ENCODE results near the gene SMPD3. TPM values are rescaled to one million over a fixed set of nuclear protein-coding genes. Genes with fewer than 3 reads are reported as not detected.

Gene SMPD3
- polyA plus RNA-seq, 3 donors from 2014 or later: 4.2 to 9.8 (median 7.5) TPM

DNA sequence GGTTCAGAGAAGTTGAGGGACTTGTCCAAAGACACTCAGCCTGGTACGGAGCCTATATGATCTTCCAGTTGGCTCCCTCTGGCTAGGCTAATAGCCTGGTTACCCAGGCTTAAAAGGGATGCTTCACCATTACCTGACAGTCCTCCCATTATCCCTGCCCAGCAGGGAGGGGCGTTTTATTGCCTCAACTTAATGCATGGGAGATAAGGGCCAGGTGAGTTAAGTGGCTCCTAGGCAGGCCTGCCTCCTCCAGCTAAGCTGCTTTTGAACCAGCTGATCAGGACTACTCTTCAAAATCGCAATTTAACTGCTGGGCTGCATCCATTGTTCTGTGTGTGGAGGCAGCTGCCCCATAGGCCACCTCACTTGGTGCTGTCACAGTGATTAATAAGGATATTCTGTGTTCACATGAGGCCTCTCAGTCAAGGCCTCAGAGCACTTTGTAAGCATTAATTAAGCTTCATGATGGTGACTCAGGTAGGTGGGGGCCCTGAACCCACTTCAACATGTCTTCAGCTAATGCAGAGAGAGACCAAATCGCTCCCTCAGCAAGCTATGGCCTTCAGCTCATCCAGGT lies 27.9 kb downstream of the SMPD3 start:
- Mint-ChIP-seq H3K4me3 (no peak overlapping the region), H3K27ac (no peak overlapping the region), H3K9me3 (no peaks in the 10 kb centered on the region), H3K4me1 (peaks cover 30% of the 10 kb centered on the region in 2 donors), H3K36me3 (no peaks in the 10 kb centered on the region), H3K27me3 (ENCODE audit: low read depth in 3 of 3) (peaks cover 0 to 3% (median 2%) of the 10 kb centered on the region in 3 donors)
- no peak for DNase-seq

GRCh38 chr16:68417711-68418301 lies 30.5 kb downstream of the SMPD3 start:
- no peaks in the 10 kb centered on the region for H3K9me3 Mint-ChIP-seq
- peaks cover 30 to 32% of the 10 kb centered on the region in 2 donors for H3K4me1 Mint-ChIP-seq
- DNase-seq: peak; percentile 50 to 57 (median 51)
- peak overlapping the region; percentile 75 to 95 (median 89) for H3K27ac Mint-ChIP-seq
- H3K36me3 Mint-ChIP-seq: no peaks in the 10 kb centered on the region
- peaks cover 0 to 3% (median 2%) of the 10 kb centered on the region in 3 donors for H3K27me3 Mint-ChIP-seq (ENCODE audit: low read depth in 3 of 3)
- H3K4me3 Mint-ChIP-seq: peak overlapping the region; percentile 75 to 86 (median 77)

DNA sequence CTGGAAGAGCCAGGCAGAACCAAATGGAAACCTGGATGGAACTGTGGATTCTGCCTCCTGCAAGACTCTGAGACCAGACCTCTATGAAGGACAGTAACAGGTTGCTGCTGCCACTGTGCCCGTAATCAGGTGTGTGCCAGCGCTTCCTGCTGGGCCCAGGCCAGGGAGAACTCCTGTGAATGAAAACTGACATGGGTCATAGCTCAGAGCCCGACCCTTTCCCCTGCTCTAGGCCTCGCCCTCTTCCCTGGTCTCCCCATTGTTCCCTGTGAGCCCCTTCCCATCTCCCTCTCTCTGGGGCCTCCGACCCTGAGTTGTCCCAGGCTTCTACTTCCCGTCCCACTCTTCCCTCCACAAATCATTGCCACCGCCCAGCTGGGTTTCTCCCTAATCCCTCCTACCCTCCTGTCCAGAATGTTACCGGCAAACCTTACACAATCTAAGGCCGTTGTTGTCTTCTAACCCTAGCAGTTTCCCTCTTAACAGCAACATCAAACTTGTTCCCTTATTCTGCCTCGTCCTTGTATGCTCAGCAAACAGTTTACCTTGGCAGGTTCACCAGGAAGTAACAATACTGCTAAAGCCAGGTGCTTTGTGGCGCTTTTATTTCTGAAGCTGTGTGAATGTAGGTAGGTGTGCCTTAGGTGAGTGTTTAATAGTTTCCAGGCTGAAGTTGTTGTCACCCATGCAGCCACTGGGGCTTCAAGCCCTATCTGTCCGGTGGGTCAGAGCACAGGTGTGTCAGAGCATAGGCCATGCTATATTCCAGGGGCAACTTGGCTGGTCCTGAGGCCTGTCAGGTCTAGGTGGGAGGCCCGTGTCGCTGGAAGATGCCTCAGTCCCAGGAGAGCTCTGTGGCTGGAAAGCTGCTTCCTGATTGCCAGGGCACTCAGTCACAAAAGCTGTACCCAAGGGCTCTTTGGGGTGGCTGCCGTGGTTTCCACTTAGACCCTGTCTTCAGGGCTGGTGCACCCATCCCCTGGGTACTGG lies 32.0 kb downstream of the SMPD3 start:
- H3K27me3 Mint-ChIP-seq (ENCODE audit: low read depth in 3 of 3): peaks cover 0 to 2% (median 1%) of the 10 kb centered on the region in 3 donors
- H3K4me3 Mint-ChIP-seq: no peak overlapping the region
- no peaks in the 10 kb centered on the region for H3K9me3 Mint-ChIP-seq
- H3K36me3 Mint-ChIP-seq: no peaks in the 10 kb centered on the region
- DNase-seq: no peak
- peaks cover 30 to 37% of the 10 kb centered on the region in 2 donors for H3K4me1 Mint-ChIP-seq
- peak overlapping the region in 5 of 6 donors; percentile 23 to 95 (median 30) for H3K27ac Mint-ChIP-seq

DNA sequence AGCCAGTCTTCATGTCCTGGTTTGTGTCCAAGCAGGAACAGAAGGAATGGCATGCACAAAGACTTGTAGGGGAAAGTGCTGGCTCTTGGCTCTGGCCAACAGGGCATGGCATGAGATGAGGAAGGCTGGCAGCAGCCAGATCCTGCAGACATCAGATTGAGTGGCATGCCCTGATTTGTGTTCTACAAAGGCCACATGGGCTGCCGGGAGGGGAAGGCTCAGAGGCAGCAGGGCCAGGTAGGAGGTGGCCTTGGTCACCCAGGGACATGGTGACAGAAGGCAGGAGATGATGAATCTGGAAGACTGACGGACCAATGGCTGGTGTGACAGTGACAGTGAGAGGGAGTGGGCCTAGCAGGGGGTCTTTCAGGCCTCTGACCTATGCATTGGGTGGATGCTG lies 33.7 kb downstream of the SMPD3 start:
- H3K4me1 Mint-ChIP-seq: peaks cover 41 to 45% of the 10 kb centered on the region in 2 donors
- H3K36me3 Mint-ChIP-seq: no peaks in the 10 kb centered on the region
- peaks cover 0 to 4% (median 2%) of the 10 kb centered on the region in 3 donors for H3K27me3 Mint-ChIP-seq (ENCODE audit: low read depth in 3 of 3)
- H3K9me3 Mint-ChIP-seq: no peaks in the 10 kb centered on the region
- peak overlapping the region in 3 of 6 donors; percentile 65 to 86 (median 68) for H3K27ac Mint-ChIP-seq
- no peak for DNase-seq
- no peak overlapping the region for H3K4me3 Mint-ChIP-seq

DNA sequence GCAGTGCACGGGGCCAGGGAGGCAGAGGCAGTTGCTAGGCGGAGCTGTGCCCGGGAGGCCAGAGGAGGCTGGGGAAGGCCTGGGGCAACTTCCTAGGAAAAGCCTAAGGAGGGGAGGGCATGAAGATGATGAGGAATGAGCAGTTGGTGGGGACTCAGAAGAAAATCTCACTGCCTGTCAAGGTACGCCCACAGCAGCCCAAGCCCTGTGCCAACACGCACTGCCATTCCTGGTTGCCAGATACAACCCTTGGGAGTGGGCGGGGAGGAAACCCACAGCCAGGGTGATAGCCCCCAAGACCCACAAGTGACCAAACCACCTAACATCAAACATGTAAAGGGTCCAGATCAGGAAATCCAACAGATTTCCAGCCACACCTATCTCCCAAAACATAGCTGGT lies 36.2 kb downstream of the SMPD3 start:
- Mint-ChIP-seq H3K27ac (no peak overlapping the region), H3K4me3 (no peak overlapping the region)

DNA sequence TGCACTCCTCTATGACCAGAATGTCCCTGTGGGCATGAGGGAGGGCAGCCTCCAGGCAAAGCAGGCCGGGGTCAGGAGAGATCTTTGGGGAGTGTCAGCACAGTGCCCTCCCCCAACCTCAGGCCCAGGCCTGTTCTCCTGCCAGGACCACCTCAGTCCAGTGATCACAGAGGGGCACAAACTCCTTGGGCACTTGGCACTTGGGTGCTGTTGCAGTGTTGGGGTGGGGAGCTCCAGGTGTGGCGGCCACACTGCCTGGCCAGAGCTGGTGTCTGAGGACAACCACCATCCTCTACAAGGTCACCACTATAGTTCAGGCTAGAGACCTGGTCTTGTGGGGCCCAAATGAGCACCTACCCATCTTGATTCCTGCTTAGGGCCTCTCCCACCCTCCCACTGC lies 37.2 kb downstream of the SMPD3 start:
- no peaks in the 10 kb centered on the region for H3K9me3 Mint-ChIP-seq
- no peak for DNase-seq
- no peak overlapping the region for H3K4me3 Mint-ChIP-seq
- no peaks in the 10 kb centered on the region for H3K36me3 Mint-ChIP-seq
- H3K27me3 Mint-ChIP-seq (ENCODE audit: low read depth in 3 of 3): peaks cover 0 to 2% (median 0%) of the 10 kb centered on the region in 3 donors
- H3K27ac Mint-ChIP-seq: no peak overlapping the region
- H3K4me1 Mint-ChIP-seq: peaks cover 12 to 16% of the 10 kb centered on the region in 2 donors

More for the DNA sequence above, 36.2 kb downstream of the SMPD3 start:
- no peaks in the 10 kb centered on the region for H3K9me3 Mint-ChIP-seq
- H3K4me1 Mint-ChIP-seq: peaks cover 21 to 24% of the 10 kb centered on the region in 2 donors
- H3K36me3 Mint-ChIP-seq: no peaks in the 10 kb centered on the region
- peaks cover 0 to 2% (median 0%) of the 10 kb centered on the region in 3 donors for H3K27me3 Mint-ChIP-seq (ENCODE audit: low read depth in 3 of 3)
- DNase-seq: no peak

GRCh38 chr16:68408967-68409366 lies 39.3 kb downstream of the SMPD3 start:
- peaks cover 11 to 13% of the 10 kb centered on the region in 2 donors for H3K4me1 Mint-ChIP-seq
- peaks cover 0 to 2% (median 0%) of the 10 kb centered on the region in 3 donors for H3K27me3 Mint-ChIP-seq (ENCODE audit: low read depth in 3 of 3)
- no peaks in the 10 kb centered on the region for H3K36me3 Mint-ChIP-seq
- no peak overlapping the region for H3K4me3 Mint-ChIP-seq
- no peaks in the 10 kb centered on the region for H3K9me3 Mint-ChIP-seq
- H3K27ac Mint-ChIP-seq: no peak overlapping the region
- DNase-seq: no peak

GRCh38 chr16:68408428-68408827 lies 39.9 kb downstream of the SMPD3 start:
- Mint-ChIP-seq H3K36me3 (no peaks in the 10 kb centered on the region), H3K9me3 (no peaks in the 10 kb centered on the region), H3K27me3 (ENCODE audit: low read depth in 3 of 3) (peaks cover 0 to 2% (median 0%) of the 10 kb centered on the region in 3 donors), H3K4me3 (no peak overlapping the region), H3K27ac (no peak overlapping the region), H3K4me1 (peaks cover 11 to 13% of the 10 kb centered on the region in 2 donors)
- no peak for DNase-seq

- Mint-ChIP-seq H3K4me1 (peaks cover 11% of the 10 kb centered on the region in 2 donors), H3K9me3 (no peaks in the 10 kb centered on the region), H3K27ac (no peak overlapping the region), H3K36me3 (no peaks in the 10 kb centered on the region), H3K4me3 (no peak overlapping the region), H3K27me3 (ENCODE audit: low read depth in 3 of 3) (peaks cover 0 to 2% (median 0%) of the 10 kb centered on the region in 3 donors)
- DNase-seq: no peak
Observed at GRCh38 chr16:68406458-68407152, 41.7 kb downstream of the SMPD3 start.

DNA sequence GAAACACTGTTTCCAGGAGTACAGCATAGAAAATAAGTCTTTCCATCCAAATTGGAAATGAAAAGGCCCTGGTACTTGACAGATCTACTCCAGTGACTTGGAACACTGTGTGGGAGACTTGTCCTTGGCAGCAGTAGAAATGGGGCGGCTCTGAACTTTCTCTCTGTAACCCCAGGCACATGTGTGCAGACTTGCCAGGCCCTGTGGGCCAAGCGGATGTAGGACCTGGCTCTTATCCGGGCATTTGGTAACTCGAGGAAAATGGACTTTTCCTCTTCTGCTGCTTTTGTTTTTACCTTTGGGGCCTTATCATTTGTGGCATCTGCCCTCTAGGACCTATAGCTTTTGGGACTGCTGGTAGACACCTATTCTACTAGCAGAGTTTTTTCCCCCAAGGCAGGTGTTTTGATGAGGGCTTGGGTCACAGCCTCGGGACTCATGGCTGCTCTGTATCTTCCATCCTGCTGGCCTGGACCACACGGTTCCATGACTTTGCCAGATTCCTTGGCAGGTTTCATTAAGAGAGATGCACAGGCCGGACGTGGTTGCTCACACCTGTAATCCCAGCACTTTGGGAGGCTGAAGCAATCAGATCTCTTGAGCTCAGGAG lies 43.5 kb downstream of the SMPD3 start:
- no peak for DNase-seq
- peaks cover 0 to 2% (median 0%) of the 10 kb centered on the region in 3 donors for H3K27me3 Mint-ChIP-seq (ENCODE audit: low read depth in 3 of 3)
- H3K4me1 Mint-ChIP-seq: peaks cover 1 to 2% of the 10 kb centered on the region in 2 donors
- H3K36me3 Mint-ChIP-seq: no peaks in the 10 kb centered on the region
- no peak overlapping the region for H3K27ac Mint-ChIP-seq
- H3K9me3 Mint-ChIP-seq: no peaks in the 10 kb centered on the region
- no peak overlapping the region for H3K4me3 Mint-ChIP-seq

- H3K27ac Mint-ChIP-seq: no peak overlapping the region
- no peaks in the 10 kb centered on the region for H3K36me3 Mint-ChIP-seq
- H3K9me3 Mint-ChIP-seq: no peaks in the 10 kb centered on the region
Observed at GRCh38 chr16:68403704-68404103, 44.6 kb downstream of the SMPD3 start.

DNA sequence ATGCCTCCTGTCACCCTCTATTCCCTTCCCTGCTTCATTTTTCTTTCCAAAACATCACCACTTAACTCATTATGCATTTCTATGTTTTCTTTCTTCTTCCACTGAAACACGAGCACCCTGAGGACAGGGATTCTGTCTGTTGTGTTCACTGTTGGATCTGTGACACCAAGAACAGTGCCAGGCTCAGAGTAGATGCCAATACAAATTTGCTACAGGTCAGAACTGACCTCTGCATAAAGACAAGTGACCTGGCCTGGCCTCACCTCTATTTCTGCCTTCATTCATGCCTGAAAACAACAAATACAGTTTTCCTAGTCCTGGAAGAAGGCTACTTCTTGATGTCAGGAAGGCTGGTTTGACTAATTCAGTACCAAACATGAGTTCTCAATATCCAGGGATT lies 45.1 kb downstream of the SMPD3 start:
- H3K36me3 Mint-ChIP-seq: no peaks in the 10 kb centered on the region
- no peak overlapping the region for H3K27ac Mint-ChIP-seq
- no peak for DNase-seq
- H3K4me3 Mint-ChIP-seq: no peak overlapping the region
- H3K27me3 Mint-ChIP-seq (ENCODE audit: low read depth in 3 of 3): peaks cover 0 to 2% (median 2%) of the 10 kb centered on the region in 3 donors
- no peaks in the 10 kb centered on the region for H3K4me1 Mint-ChIP-seq
- H3K9me3 Mint-ChIP-seq: no peaks in the 10 kb centered on the region

More at GRCh38 chr16:68403704-68404103, 44.6 kb downstream of the SMPD3 start:
- no peak overlapping the region for H3K4me3 Mint-ChIP-seq
- no peak for DNase-seq
- H3K4me1 Mint-ChIP-seq: no peaks in the 10 kb centered on the region
- peaks cover 0 to 2% (median 0%) of the 10 kb centered on the region in 3 donors for H3K27me3 Mint-ChIP-seq (ENCODE audit: low read depth in 3 of 3)

DNA sequence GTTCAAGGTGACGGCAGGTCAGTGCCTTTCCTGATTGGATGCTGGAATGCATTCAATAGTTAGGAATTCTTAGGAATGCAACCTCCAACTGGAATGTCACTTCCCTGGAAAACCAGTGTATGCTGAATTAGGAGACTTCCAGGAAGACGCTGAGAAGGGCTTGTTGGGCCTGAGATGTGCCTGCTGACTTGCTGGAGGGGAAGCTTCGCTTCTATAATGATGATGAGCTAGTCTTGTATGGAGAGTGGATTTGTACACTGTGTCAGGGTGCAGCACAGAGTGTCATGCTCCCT lies 45.6 kb downstream of the SMPD3 start:
- no peak overlapping the region for H3K4me3 Mint-ChIP-seq
- no peaks in the 10 kb centered on the region for H3K9me3 Mint-ChIP-seq
- DNase-seq: no peak
- peaks cover 0 to 2% (median 2%) of the 10 kb centered on the region in 3 donors for H3K27me3 Mint-ChIP-seq (ENCODE audit: low read depth in 3 of 3)
- no peaks in the 10 kb centered on the region for H3K36me3 Mint-ChIP-seq
- no peak overlapping the region for H3K27ac Mint-ChIP-seq
- H3K4me1 Mint-ChIP-seq: no peaks in the 10 kb centered on the region
